ENCODE measurements around the gene SDK2. TPM values are rescaled to one million over a fixed set of nuclear protein-coding genes. Genes with fewer than 3 reads are reported as not detected.

SDK2 gene
- polyA plus RNA-seq, 1 of the 3 experiments (the other 2 are of a cell fraction) = 0.02 TPM

DNA sequence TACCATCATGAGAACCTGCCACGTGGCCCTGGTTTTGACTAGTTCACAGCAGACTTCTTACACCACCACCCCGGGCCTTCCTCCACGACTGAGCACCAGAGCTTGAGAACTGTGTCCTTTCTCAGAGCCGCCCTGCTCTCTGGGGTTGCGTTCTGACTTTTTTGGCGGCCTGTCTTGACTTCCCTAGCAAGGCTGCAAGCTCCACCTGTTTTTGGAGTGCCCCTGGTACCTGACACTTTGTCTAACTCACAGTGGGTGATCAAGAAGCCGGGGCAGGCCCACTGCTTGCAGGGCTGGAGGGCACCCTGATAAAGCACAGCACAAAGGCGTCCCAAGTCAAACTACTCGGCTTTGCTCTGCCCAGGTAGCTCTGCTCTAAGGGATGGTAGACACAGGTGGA is 154.3 kb downstream of the SDK2 start:
- no peaks in the 10 kb centered on the region for H3K27me3 ChIP-seq (ENCODE audit: insufficient read depth)
- H3K9ac ChIP-seq = no peak overlapping the region
- H3K9me3 ChIP-seq = no peaks in the 10 kb centered on the region
- H3K36me3 ChIP-seq (replicated peaks in 1 of 2; ENCODE audit: control insufficient read depth in 1 of 2, insufficient read depth in 2 of 2, low read length in 1 of 2) = no peaks in the 10 kb centered on the region
- ChIA-PET POLR2A (interaction anchor here (1.0 kb wide), 1 partner anchor 16 kb away, joined by 4 read pairs; no protein-coding TSS in a partner anchor), CTCF (interaction anchor here (0.6 to 7.3 kb wide), 9 partner anchors 12 to 256 kb away, joined by 3 to 46 read pairs (median 4); no protein-coding TSS in a partner anchor)
- H3K9me2 ChIP-seq = no peaks in the 10 kb centered on the region
- H3K4me1 ChIP-seq (ENCODE audit: control insufficient read depth in 1 of 2, insufficient read depth in 2 of 2, low read depth in 1 of 2, low read length in 1 of 2) = peaks cover 0 to 54% of the 10 kb centered on the region in 2 experiments; a peak in 2 of 4 replicates
- no peaks in the 10 kb centered on the region for H3F3A ChIP-seq (replicated peaks; ENCODE audit: insufficient read depth)
- no peaks in the 10 kb centered on the region for H3K79me2 ChIP-seq (ENCODE audit: insufficient read depth)
- TF ChIP-seq, protein P1, sequence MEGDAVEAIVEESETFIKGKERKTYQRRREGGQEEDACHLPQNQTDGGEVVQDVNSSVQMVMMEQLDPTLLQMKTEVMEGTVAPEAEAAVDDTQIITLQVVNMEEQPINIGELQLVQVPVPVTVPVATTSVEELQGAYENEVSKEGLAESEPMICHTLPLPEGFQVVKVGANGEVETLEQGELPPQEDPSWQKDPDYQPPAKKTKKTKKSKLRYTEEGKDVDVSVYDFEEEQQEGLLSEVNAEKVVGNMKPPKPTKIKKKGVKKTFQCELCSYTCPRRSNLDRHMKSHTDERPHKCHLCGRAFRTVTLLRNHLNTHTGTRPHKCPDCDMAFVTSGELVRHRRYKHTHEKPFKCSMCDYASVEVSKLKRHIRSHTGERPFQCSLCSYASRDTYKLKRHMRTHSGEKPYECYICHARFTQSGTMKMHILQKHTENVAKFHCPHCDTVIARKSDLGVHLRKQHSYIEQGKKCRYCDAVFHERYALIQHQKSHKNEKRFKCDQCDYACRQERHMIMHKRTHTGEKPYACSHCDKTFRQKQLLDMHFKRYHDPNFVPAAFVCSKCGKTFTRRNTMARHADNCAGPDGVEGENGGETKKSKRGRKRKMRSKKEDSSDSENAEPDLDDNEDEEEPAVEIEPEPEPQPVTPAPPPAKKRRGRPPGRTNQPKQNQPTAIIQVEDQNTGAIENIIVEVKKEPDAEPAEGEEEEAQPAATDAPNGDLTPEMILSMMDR (IDR thresholded peaks at IDR 0.05) = no peak
- TF ChIP-seq NFIC (IDR thresholded peaks at IDR 0.05; ENCODE audit: borderline replicate concordance) = no peak
- no peak for TF ChIP-seq ZBTB33 (IDR thresholded peaks at IDR 0.05; ENCODE audit: borderline replicate concordance, low read depth)
- WGBS (ENCODE audit: low lambda C conversion rate) = 36% methylated on average over 9 of the region's 9 CpGs
- no peaks in the 10 kb centered on the region for H4K20me1 ChIP-seq (ENCODE audit: insufficient read depth)
- H3K27ac ChIP-seq (ENCODE audit: low read depth in 2 of 2, low read length in 1 of 2) = peak overlapping the region in 1 of 2 experiments; percentile 35; a peak in 1 of 4 replicates
- no peak overlapping the region for H3K4me2 ChIP-seq
- DNase-seq = no peak
- H3K4me3 ChIP-seq (ENCODE audit: low read depth in 2 of 2, low read length in 1 of 2) = no peak overlapping the region
- no peak overlapping the region for H2AFZ ChIP-seq (ENCODE audit: low read depth)

GRCh38 chr17:73489333-73489732 is 154.9 kb downstream of the SDK2 start:
- Histone ChIP-seq H3K9me3 (no peaks in the 10 kb centered on the region), H3K27ac (ENCODE audit: low read depth in 2 of 2, low read length in 1 of 2) (peak overlapping the region in 1 of 2 experiments; percentile 35; a peak in 1 of 4 replicates), H4K20me1 (ENCODE audit: insufficient read depth) (no peaks in the 10 kb centered on the region), H3K9ac (no peak overlapping the region), H3K9me2 (no peaks in the 10 kb centered on the region), H3K4me2 (no peak overlapping the region), H3K4me1 (ENCODE audit: control insufficient read depth in 1 of 2, insufficient read depth in 2 of 2, low read depth in 1 of 2, low read length in 1 of 2) (peaks cover 0 to 47% of the 10 kb centered on the region in 2 experiments; a peak in 2 of 4 replicates), H3K36me3 (replicated peaks in 1 of 2; ENCODE audit: control insufficient read depth in 1 of 2, insufficient read depth in 2 of 2, low read length in 1 of 2) (no peaks in the 10 kb centered on the region), H2AFZ (ENCODE audit: low read depth) (no peak overlapping the region), H3K4me3 (ENCODE audit: low read depth in 2 of 2, low read length in 1 of 2) (no peak overlapping the region), H3K79me2 (ENCODE audit: insufficient read depth) (no peaks in the 10 kb centered on the region), H3K27me3 (ENCODE audit: insufficient read depth) (no peaks in the 10 kb centered on the region), H3F3A (replicated peaks; ENCODE audit: insufficient read depth) (no peaks in the 10 kb centered on the region)
- ChIA-PET POLR2A (interaction anchor here (1.0 kb wide), 1 partner anchor 15 kb away, joined by 4 read pairs; no protein-coding TSS in a partner anchor), CTCF (interaction anchor here (0.7 to 7.3 kb wide), 9 partner anchors 11 to 764 kb away, joined by 3 to 46 read pairs (median 4); no protein-coding TSS in a partner anchor)
- peak; percentile 77 for DNase-seq
- TF ChIP-seq GATA2 (CRISPR knock-in tag; IDR thresholded peaks at IDR 0.05) = peak; percentile 9; the same call in 1 of the 2 replicates
- no peak for TF ChIP-seq REST (IDR thresholded peaks at IDR 0.05; ENCODE audit: low read depth, low read length)
- 57% methylated on average over 7 of the region's 7 CpGs for WGBS (ENCODE audit: low lambda C conversion rate)
